Measurements from ENCODE around the gene FABP3.

DNA sequence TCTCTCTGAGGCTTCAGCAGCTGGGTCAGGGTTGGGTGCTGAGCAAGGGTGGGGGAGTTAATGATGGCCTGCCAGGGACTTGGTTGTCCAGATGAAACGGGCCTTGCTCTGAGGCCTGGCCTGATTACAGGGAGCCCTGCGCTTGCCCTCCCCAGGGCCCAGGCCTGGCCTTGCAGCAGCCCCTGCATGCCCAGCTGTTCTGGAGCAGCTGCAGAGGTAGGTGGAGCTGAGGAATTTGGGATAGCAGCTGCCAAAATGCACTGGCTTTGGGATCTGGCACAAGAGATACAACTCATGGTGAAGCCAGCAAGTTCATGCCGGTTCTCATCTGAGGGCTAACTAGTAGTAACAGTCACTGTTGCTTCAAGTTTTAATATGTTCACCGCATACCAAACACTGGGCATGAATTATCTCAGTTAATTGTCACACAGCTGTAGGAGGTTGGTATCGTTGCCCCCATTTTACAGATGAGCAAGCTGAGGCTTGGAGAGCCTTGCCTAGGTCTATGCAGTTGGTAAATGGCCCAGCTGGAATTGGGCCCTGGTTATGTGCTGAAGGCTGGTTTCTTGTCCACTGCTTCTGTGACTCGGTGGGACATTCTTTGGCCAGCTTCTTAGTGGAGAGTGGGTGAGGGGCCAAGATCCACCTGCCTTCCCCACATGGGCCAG, 32.8 kb upstream of the FABP3 start:
- no peak for TF ChIP-seq YY1 (IDR thresholded peaks at IDR 0.05; ENCODE audit: insufficient read depth, insufficient replicate concordance, low read depth, low read length)
- no peak for TF ChIP-seq SETDB1 (CRISPR knock-in tag; IDR thresholded peaks at IDR 0.05; ENCODE audit: borderline replicate concordance)
- no peak for TF ChIP-seq PBX3 (CRISPR knock-in tag; IDR thresholded peaks at IDR 0.05; ENCODE audit: borderline replicate concordance)
- TF ChIP-seq, protein P1, sequence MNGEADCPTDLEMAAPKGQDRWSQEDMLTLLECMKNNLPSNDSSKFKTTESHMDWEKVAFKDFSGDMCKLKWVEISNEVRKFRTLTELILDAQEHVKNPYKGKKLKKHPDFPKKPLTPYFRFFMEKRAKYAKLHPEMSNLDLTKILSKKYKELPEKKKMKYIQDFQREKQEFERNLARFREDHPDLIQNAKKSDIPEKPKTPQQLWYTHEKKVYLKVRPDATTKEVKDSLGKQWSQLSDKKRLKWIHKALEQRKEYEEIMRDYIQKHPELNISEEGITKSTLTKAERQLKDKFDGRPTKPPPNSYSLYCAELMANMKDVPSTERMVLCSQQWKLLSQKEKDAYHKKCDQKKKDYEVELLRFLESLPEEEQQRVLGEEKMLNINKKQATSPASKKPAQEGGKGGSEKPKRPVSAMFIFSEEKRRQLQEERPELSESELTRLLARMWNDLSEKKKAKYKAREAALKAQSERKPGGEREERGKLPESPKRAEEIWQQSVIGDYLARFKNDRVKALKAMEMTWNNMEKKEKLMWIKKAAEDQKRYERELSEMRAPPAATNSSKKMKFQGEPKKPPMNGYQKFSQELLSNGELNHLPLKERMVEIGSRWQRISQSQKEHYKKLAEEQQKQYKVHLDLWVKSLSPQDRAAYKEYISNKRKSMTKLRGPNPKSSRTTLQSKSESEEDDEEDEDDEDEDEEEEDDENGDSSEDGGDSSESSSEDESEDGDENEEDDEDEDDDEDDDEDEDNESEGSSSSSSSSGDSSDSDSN (CRISPR knock-in tag; IDR thresholded peaks at IDR 0.05), result no peak
- no peak for TF ChIP-seq POLR2A (IDR thresholded peaks at IDR 0.05; ENCODE audit: insufficient read depth in 1 of 2, low read depth in 2 of 2, low read length in 2 of 2)
- no peak for TF ChIP-seq ZNF749 (CRISPR knock-in tag; IDR thresholded peaks at IDR 0.05; ENCODE audit: borderline replicate concordance)
- no peak for TF ChIP-seq FOXP1 (IDR thresholded peaks at IDR 0.05)
- no peak for TF ChIP-seq FOXP1 (CRISPR knock-in tag; IDR thresholded peaks at IDR 0.05)
- TF ChIP-seq ZNF274 (CRISPR knock-in tag; IDR thresholded peaks at IDR 0.05), result no peak
- no peak for TF ChIP-seq ZNF879 (CRISPR knock-in tag; IDR thresholded peaks at IDR 0.05)
